SJCRH30 (cell line): ENCODE measurements around the gene C16orf95. TPM values are rescaled to one million over a fixed set of nuclear protein-coding genes. Genes with fewer than 3 reads are reported as not detected.

Experiments used
- DNase-seq, 2 experiments: peaks; one replicate each; pipeline ENCODE4 v3.0.0-alpha.2; 2015 to 2020
- H3K27ac ChIP-seq: fragments of 250-450 bp; sonication (Bioruptor Pico); 2 replicates; pipeline ENCODE4 v1.5.1; 2020; ENCODE audit warnings: mild to moderate bottlenecking, moderate library complexity
- H3K27me3 ChIP-seq: fragments of 250-450 bp; sonication (Bioruptor Pico); 2 replicates; pipeline ENCODE4 v1.5.1; 2020; ENCODE audit warnings: mild to moderate bottlenecking, moderate library complexity
- H3K36me3 ChIP-seq: fragments of 250-450 bp; sonication (Bioruptor Pico); 2 replicates; pipeline ENCODE4 v1.5.1; 2020; ENCODE audit warnings: mild to moderate bottlenecking, moderate library complexity
- H3K4me1 ChIP-seq: fragments of 250-450 bp; sonication (Bioruptor Pico); 2 replicates; pipeline ENCODE4 v1.5.1; 2020; ENCODE audit warnings: mild to moderate bottlenecking, moderate library complexity
- H3K4me3 ChIP-seq: fragments of 250-450 bp; sonication (Bioruptor Pico); 2 replicates; pipeline ENCODE4 v1.5.1; 2020; ENCODE audit warnings: mild to moderate bottlenecking, moderate library complexity
- H3K9me3 ChIP-seq: fragments of 250-450 bp; sonication (Bioruptor Pico); replicated peaks from 2 replicates; pipeline ENCODE4 v1.5.1; 2020; ENCODE audit warnings: mild to moderate bottlenecking, moderate library complexity
- total RNA-seq: library from RNA; depleted of rRNA; stranded (reverse); fragments of >200 nt; shearing (Covaris generic); gene quantifications from 2 replicates; pipeline ENCODE4 v1.2.3, GENCODE V29; 2014; rRNA removed

Gene C16orf95
- total RNA-seq, 1 experiment from 2014 or later: 1.5 TPM

DNA sequence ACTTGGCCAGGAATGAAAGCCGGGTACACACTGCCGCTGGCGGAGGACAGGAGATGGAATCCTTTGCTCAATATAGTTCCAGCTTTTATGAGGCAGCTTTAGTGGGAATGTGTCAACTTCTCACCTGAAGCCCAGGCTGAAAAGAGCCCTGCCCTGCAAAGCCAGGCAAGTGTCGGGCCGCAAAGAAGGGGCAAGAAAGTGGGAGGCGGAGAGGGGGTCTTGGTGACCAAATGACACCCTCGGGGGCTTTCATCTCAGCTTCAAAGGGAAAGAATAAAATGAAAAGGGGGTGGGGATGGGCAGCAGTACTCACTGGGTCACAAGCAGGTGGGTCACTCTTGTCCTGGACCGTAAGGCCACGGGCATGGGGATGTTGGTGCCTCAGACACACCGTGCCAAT, 62.9 kb downstream of the C16orf95 start:
- Histone ChIP-seq H3K27me3 (no peaks in the 10 kb centered on the region), H3K9me3 (no peaks in the 10 kb centered on the region), H3K4me3 (no peak overlapping the region), H3K27ac (no peak overlapping the region), H3K36me3 (no peaks in the 10 kb centered on the region), H3K4me1 (no peaks in the 10 kb centered on the region)
- DNase-seq: no peak

DNA sequence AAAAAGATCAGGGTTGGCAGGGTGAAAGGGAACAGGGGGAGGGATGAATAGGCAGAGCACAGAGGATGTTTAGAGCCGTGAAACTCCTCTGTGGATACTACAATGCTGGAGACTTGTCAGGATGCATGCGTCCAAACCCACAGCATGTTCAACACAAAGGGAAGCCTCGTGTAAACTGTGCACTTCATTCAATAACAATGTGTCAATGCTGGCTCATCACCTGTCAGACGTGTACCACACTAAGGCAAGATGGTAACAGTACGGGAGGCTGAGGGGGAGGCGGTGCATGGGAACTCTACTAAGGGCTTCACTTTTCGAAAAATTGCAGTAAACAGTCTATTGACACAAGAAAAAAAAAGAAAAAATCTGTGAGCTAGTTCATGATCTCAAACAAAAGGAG, 63.7 kb downstream of the C16orf95 start:
- DNase-seq: no peak
- Histone ChIP-seq H3K4me1 (no peaks in the 10 kb centered on the region), H3K27me3 (no peaks in the 10 kb centered on the region), H3K27ac (no peak overlapping the region), H3K9me3 (no peaks in the 10 kb centered on the region), H3K4me3 (no peak overlapping the region), H3K36me3 (no peaks in the 10 kb centered on the region)

Other genes starting within 250 kb of the C16orf95 start
- gene FBXO31, start 66.4 kb upstream of the C16orf95 start, total RNA-seq: 11.9 and 13.1 TPM in 2 replicates
- 12.1 and 12.9 TPM in 2 replicates for gene MAP1LC3B, start 74.9 kb upstream of the C16orf95 start, total RNA-seq
- 5.9 and 7.5 TPM in 2 replicates for gene ZCCHC14, start 175.6 kb upstream of the C16orf95 start, total RNA-seq